NCI-H187 treated with DMSO at 0.1 percent for 48 hours (cell line): ENCODE results near the gene HSPB9.
"Not testable (repeated sequence)": the region's sequence is repeated elsewhere in the genome, so short reads cannot be mapped to it uniquely, and the experiment has no call there.

Experiments used
- DNase-seq: peaks from one replicate; lab custom pipeline; 2025; lab: John Stamatoyannopoulos, UW

The HSPB9 gene

DNA sequence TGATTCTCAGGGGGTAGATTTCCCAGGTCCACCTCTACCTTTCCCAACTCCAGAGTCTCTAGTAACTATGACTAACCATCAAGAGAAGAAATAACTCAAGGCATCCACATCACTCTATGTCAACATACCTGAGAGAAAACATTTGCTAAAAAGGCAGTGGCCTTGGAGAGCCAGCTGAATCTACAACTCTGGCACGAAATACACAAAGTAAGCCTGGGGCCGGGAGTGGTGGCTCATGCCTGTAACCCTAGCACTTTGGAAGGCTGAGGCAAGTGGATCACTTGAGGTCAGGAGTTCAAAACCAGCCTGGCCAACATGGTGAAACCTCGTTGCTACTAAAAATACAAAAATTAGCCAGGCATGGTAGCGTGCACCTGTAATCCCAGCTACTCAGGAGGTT is 20.5 kb downstream of the HSPB9 start:
- DNase-seq = not testable (repeated sequence)

GRCh38 chr17:42146911-42147607 is 24.5 kb downstream of the HSPB9 start:
- DNase-seq = no peak

GRCh38 chr17:42153919-42154742 is 31.5 kb downstream of the HSPB9 start:
- no peak for DNase-seq

GRCh38 chr17:42155614-42156045 is 33.0 kb downstream of the HSPB9 start:
- no peak for DNase-seq

DNA sequence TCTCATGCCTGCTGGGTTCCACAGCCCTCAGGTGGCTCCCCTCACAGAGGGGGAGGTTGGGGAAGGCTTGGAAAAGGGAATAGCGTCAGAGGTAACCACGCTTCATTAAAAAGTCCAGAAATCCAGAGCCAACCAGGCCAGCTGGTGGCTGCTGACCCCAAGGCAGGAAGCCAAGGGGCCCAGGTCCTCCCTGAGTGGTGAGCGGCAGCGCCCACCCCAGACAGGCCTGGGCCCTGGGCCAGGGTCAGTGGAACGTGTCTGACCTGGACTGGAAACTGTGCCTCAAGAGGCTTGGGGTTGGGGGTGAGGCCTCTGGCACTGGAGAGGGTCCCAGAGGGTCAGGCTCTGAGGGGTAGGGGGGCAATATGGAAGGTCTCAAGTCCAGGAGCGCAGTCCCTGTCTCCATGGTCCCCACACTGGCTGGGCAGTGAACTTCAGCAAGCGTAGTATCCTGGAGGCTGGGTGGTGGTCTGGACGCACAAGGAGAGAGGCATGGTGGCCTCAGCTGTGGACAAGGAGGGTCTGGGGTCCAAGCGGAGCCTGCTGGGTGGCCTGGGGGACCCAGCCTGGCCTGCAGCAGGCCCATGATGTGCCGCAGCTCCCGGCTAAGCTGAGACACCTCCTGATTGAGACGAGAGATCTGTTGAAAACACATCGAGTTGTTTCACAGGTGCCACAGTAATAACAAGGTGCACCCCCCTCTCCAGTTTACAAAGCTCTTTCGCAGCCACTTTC is 37.4 kb downstream of the HSPB9 start:
- no peak for DNase-seq

DNA sequence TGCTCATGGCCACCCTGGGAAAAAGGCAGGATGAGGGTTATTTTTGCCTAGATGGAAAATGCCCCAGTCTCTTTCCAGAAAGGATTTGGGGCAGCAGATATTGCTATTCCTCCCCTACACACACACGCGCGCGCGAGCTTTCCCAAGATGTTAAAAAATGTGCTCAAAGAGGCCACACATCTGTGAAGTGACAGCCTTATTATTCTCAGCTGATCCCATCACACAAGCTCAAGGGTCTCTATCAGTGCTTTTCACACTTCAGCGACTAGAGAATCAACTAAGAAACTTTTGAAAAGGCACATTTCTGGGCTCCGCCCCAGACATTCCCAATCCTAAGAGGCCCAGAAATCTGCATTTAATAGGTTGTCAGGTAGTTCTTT is 37.9 kb downstream of the HSPB9 start:
- no peak for DNase-seq

DNA sequence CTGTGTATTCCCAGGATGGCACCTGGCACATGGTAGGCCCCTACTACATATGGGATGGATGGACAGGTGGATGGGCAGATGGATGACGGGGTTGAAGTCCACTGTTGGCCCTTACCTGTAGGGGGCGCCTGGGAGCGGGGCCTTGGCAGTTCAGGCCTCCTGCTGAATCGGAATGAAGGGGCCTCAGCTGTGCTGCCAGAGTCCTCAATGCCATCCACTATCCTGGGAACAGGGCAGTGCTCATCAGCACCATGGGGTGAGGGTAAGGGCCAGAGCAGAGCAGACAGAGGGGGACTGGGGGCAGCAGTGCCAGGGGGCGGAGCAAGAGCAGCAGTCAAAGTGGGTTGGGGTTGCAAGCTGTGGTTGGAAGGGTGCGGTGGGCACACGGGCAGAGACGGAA is 40.5 kb downstream of the HSPB9 start:
- no peak for DNase-seq

GRCh38 chr17:42163696-42164407 is 41.2 kb downstream of the HSPB9 start:
- DNase-seq = no peak

- DNase-seq = no peak
These were observed 43.1 kb downstream of the HSPB9 start for GRCh38 chr17:42165751-42166150.

- DNase-seq = no peak
These were observed 43.7 kb downstream of the HSPB9 start for GRCh38 chr17:42166196-42166763.

- no peak for DNase-seq
These were observed 45.2 kb downstream of the HSPB9 start for GRCh38 chr17:42167807-42168206.

GRCh38 chr17:42169351-42169750 is 46.7 kb downstream of the HSPB9 start:
- DNase-seq = no peak

DNA sequence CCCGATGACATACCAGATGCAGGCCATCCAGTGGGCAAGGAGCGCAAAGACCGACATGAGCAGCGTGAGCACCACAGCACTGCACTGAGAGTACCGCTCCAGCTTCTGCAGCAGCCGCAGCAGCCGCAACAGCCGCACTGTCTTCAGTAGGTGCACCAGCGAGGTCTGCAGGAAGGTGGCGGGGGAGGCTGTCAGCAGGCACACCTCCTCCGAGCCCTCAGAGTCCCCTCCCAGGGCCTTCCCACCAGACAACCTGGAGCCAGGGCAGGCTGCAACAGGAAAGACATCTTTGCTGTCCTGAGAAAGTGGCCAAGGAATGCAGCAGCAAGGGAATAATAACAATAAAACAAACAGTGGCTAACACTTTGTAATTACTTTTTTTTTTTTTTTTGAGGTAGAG is 49.2 kb downstream of the HSPB9 start:
- no peak for DNase-seq
